GM12878 (cell line): ENCODE measurements around the gene HNF4A. TPM values are rescaled to one million over a fixed set of nuclear protein-coding genes. Genes with fewer than 3 reads are reported as not detected.

Source experiments
- ATAC-seq: fragments of 200-7000 bp; cut with Tn5 transposase; 3 replicates; pipeline ENCODE4 v1.9.1; 2020; ENCODE audit warnings: mild to moderate bottlenecking, moderate library complexity
- BruUV-seq: library from RNA; stranded (reverse); fragments of 400-500 nt; replicated peaks from 2 replicates; lab custom pipeline; 2021; lab: Mats Ljungman, UMichigan
- CTCF ChIA-PET: fragments of 300-600 bp; sonication (Branson Sonifier 250); formaldehyde crosslinking; extraction: SDS; loops from one replicate; lab custom pipeline; 2021; ENCODE audit warnings: inconsistent platforms; lab: Yijun Ruan, JAX
- POLR2A ChIA-PET: fragments of 350-600 bp; formaldehyde crosslinking; extraction: SDS; loops from one replicate; lab custom pipeline; 2021; ENCODE audit warnings: inconsistent platforms; lab: Charles Lee
- RAD21 ChIA-PET: fragments of 300-600 bp; sonication (Branson Sonifier 250); formaldehyde crosslinking; loops from one replicate; lab custom pipeline; 2023; ENCODE audit warnings: antibody characterized with exemption; ENCODE audit not compliant: unreplicated experiment; lab: Charles Lee
- SMC1A ChIA-PET: fragments of 300-600 bp; sonication (Branson Sonifier 250); formaldehyde crosslinking; loops from one replicate; lab custom pipeline; 2023; ENCODE audit not compliant: unreplicated experiment, uncharacterized antibody; lab: Charles Lee
- DNase-seq: peaks from one replicate; pipeline ENCODE4 v3.0.0-alpha.2; 2011; ENCODE audit warnings: low read depth, low spot score
- FAIRE-seq: peaks from 3 replicates; lab custom pipeline; 2011; peaks lifted over from hg19 to GRCh38; lab: Jason Lieb, UNC
- H2AFZ ChIP-seq: 2 replicates; pipeline ENCODE4 v1.6.0; 2011; ENCODE audit warnings: low read depth, low read length, control low read depth; ENCODE audit not compliant: control insufficient read depth
- H3K27ac ChIP-seq: 2 replicates; pipeline ENCODE4 v1.5.1; 2011; ENCODE audit warnings: control low read depth; ENCODE audit not compliant: control insufficient read depth, insufficient read depth
- H3K27me3 ChIP-seq, 2 experiments: replicated peaks in 1 of 2; 2 replicates each; pipeline versions ENCODE4 v1.6.0 to v1.6.1; 2011; ENCODE audit warnings: low read length in 1 of 2; ENCODE audit not compliant: control insufficient read depth in 2 of 2, insufficient read depth in 2 of 2
- H3K36me3 ChIP-seq, 2 experiments: 2 replicates each; pipeline ENCODE4 v1.5.1; 2011; ENCODE audit warnings: low read length in 1 of 2; ENCODE audit not compliant: control insufficient read depth in 2 of 2, insufficient read depth in 2 of 2
- H3K4me1 ChIP-seq: 2 replicates; pipeline ENCODE4 v1.6.1; 2011; ENCODE audit warnings: mild to moderate bottlenecking, low read length, moderate library complexity, mixed read lengths; ENCODE audit not compliant: control insufficient read depth, insufficient read depth
- H3K4me2 ChIP-seq: 2 replicates; pipeline ENCODE4 v1.6.0; 2011; ENCODE audit warnings: control low read depth; ENCODE audit not compliant: control insufficient read depth, insufficient read depth
- H3K4me3 ChIP-seq: fragments of 200-600 bp; sonication (generic); 2 replicates; pipeline ENCODE4 v1.5.1; 2016
- H3K79me2 ChIP-seq: 2 replicates; pipeline ENCODE4 v1.6.0; 2011; ENCODE audit warnings: low read length; ENCODE audit not compliant: control insufficient read depth, insufficient read depth
- H3K9ac ChIP-seq: 2 replicates; pipeline ENCODE4 v1.8.0; 2011; ENCODE audit warnings: low read length, control low read depth, mixed read lengths; ENCODE audit not compliant: control insufficient read depth, insufficient read depth
- H3K9me3 ChIP-seq: replicated peaks from 3 replicates; pipeline ENCODE4 v1.5.1; 2011; ENCODE audit warnings: mild to moderate bottlenecking, low read length; ENCODE audit not compliant: control insufficient read depth, insufficient read depth
- H4K20me1 ChIP-seq: 2 replicates; pipeline ENCODE4 v1.6.0; 2011; ENCODE audit not compliant: control insufficient read depth, insufficient read depth
- SMAD5 ChIP-seq: IDR thresholded peaks from 2 replicates; pipeline ENCODE4 v1.6.1; 2016; ENCODE audit warnings: antibody characterized with exemption, low read depth
- WGBS: methylation state at CpG from one replicate; pipeline ENCODE4 v1.1.6; 2016; ENCODE audit warnings: low lambda C conversion rate; ENCODE audit not compliant: insufficient replicate concordance, insufficient coverage; ENCODE audit errors: missing lambda C conversion rate; 5-methylcytosine and 5-hydroxymethylcytosine counted together
- in situ Hi-C: fragments of 300-500 bp; cut with MboI; formaldehyde crosslinking; loops from 9 replicates; pipeline ENCODE4 v1.14.3; 2018; ENCODE audit warnings: mixed read lengths
- intact Hi-C: fragments of 100-400 bp; cut with micrococcal nuclease; formaldehyde crosslinking; loops from one replicate; pipeline ENCODE4 v1.14.2; 2022; ENCODE audit not compliant: unreplicated experiment
- polyA plus RNA-seq, 11 experiments: library from polyadenylated mRNA; depleted of rRNA in 4 of 11; unstranded in 6 of 11; stranded (reverse) in 5 of 11; fragments of >200 nt; fragmentation: Nextera tagmentation in 4 of 11; fragmentation: Illumina TruSeq in 1 of 11; extraction: Ambion mirVana in 4 of 11; extraction: Trizol in 1 of 11; gene quantifications; 1 replicate in 1 of 11; 2 replicates in 10 of 11; pipeline versions ENCODE4 v1.2.1 to v1.2.3, GENCODE V29; 2011 to 2016; ENCODE audit warnings: inconsistent platforms in 2 of 11, missing spikeins in 2 of 11, low read depth in 1 of 11
- total RNA-seq, 4 experiments: library from RNA; depleted of rRNA in 3 of 4; stranded (reverse); fragments of >200 nt in 3 of 4; fragmentation: Illumina TruSeq in 1 of 4; extraction: Trizol in 1 of 4; gene quantifications; 2 replicates each; pipeline versions ENCODE4 v1.2.1 to v1.2.3, GENCODE V29; 2013 to 2021
- TF ChIP-seq, protein P1 (sequence below): fragments of 450-650 bp; formaldehyde crosslinking; IDR thresholded peaks from 2 replicates; pipeline ENCODE4 v1.4.0; 2020; ENCODE audit warnings: mild to moderate bottlenecking, moderate library complexity

HNF4A gene
- total and polyA plus RNA-seq, 10 of the 15 experiments (the other 5 are each of a cell fraction or from before 2014, with no cell fraction given): 0.21 TPM; not detected in 9

DNA sequence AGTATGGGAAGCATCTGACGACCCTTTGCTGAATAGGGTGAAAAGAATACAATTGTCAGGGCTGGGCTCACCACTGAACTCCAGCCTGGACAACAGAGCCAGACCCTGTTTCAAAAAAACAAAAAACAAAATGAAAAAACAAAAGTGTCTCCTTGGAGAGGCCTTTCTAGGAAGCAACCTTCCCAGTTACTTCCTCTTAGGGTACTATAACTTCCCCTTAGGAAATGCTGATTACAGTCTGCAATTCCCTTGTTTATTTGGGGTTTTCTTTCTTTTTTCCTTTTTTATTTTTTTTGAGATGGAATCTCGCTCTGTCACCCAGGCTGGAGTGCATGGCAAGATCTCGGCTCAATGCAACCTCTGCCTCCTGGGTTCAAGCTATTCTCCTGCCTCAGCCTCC, 99.6 kb downstream of the HNF4A start (continued):
- TF ChIP-seq, protein P1, sequence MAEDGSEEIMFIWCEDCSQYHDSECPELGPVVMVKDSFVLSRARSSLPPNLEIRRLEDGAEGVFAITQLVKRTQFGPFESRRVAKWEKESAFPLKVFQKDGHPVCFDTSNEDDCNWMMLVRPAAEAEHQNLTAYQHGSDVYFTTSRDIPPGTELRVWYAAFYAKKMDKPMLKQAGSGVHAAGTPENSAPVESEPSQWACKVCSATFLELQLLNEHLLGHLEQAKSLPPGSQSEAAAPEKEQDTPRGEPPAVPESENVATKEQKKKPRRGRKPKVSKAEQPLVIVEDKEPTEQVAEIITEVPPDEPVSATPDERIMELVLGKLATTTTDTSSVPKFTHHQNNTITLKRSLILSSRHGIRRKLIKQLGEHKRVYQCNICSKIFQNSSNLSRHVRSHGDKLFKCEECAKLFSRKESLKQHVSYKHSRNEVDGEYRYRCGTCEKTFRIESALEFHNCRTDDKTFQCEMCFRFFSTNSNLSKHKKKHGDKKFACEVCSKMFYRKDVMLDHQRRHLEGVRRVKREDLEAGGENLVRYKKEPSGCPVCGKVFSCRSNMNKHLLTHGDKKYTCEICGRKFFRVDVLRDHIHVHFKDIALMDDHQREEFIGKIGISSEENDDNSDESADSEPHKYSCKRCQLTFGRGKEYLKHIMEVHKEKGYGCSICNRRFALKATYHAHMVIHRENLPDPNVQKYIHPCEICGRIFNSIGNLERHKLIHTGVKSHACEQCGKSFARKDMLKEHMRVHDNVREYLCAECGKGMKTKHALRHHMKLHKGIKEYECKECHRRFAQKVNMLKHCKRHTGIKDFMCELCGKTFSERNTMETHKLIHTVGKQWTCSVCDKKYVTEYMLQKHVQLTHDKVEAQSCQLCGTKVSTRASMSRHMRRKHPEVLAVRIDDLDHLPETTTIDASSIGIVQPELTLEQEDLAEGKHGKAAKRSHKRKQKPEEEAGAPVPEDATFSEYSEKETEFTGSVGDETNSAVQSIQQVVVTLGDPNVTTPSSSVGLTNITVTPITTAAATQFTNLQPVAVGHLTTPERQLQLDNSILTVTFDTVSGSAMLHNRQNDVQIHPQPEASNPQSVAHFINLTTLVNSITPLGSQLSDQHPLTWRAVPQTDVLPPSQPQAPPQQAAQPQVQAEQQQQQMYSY (CRISPR knock-in tag): no peak

DNA sequence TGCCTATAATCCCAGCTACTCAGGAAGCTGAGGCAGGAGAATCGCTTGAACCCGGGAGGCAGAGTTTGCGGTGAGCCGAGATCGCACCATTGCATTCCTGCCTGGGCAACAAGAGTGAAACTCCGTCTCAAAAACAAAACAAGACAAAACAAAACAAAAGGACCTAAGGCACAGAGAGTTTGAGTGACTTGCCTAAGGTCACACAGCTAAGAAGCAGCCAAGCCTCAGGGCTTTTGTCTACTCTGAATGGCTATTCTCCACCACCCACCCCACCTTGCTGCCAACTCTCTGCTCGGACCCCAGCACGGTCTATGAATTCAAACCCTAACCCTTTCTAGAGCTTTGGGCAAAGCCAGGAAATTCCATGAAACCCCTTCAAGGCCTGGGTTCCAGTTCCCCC, 101.1 kb downstream of the HNF4A start:
- Histone ChIP-seq H3K36me3 (no peaks in the 10 kb centered on the region), H3K9ac (no peak overlapping the region), H3K4me3 (no peak overlapping the region), H3K4me1 (no peaks in the 10 kb centered on the region), H2AFZ (no peak overlapping the region), H3K27me3 (no peaks in the 10 kb centered on the region), H3K9me3 (no peaks in the 10 kb centered on the region), H3K27ac (no peak overlapping the region), H4K20me1 (no peaks in the 10 kb centered on the region), H3K79me2 (no peaks in the 10 kb centered on the region), H3K4me2 (no peak overlapping the region)
- ChIA-PET CTCF (no interaction called here), POLR2A (no interaction called here), RAD21 (no interaction called here), SMC1A (no interaction called here)
- DNase-seq: no peak
- BruUV-seq: no TSS peak
- FAIRE-seq: no peak
- TF ChIP-seq SMAD5: no peak
- in situ Hi-C loops: no loop called here
- ATAC-seq: no peak
- intact Hi-C loops: no loop called here
- WGBS: 76% methylated on average over 8 of the region's 8 CpGs
